ENCODE results near the gene DEFB124.

DNA sequence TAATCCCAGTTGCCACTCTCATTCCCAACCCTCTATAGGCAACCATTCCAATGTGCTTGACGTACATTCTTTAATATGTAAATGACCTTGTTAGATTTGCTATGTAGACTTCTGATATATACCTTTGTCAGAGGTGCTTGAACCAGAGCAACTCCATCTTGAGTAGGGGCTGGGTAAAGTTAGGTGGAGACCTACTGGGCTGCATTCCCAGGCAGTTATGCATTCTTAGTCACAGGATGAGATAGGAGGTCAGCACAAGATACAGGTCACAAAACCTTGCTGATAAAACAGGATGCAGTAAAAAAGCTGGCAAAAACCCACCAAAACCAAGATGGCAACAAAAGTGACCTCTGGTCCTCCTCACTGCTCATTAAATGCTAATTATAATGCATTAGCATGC, 31.0 kb upstream of the DEFB124 start:
- no peak for TF ChIP-seq POLR2A (IDR thresholded peaks at IDR 0.05; ENCODE audit: low read length)
- no peak for TF ChIP-seq GATA1 (IDR thresholded peaks at IDR 0.05; ENCODE audit: low read depth, low read length)
